ENCODE measurements around the gene ATP9B. TPM values are rescaled to one million over a fixed set of nuclear protein-coding genes. Genes with fewer than 3 reads are reported as not detected.

The ATP9B gene
- total RNA-seq, 1 experiment from 2014 or later = 17.9 TPM

- no peaks in the 10 kb centered on the region for H3K9me3 ChIP-seq (ENCODE audit: low read depth, low read length, poor library complexity, severe bottlenecking)
- H3K4me3 ChIP-seq (ENCODE audit: low read depth, low read length, poor library complexity, severe bottlenecking) = no peak overlapping the region
- H3K27me3 ChIP-seq (replicated peaks; ENCODE audit: insufficient read depth, low read depth, low read length, poor library complexity) = no peaks in the 10 kb centered on the region
- H3K4me1 ChIP-seq (ENCODE audit: insufficient read depth, low read length, poor library complexity, severe bottlenecking) = no peaks in the 10 kb centered on the region
- no peak for TF ChIP-seq EZH2 (IDR thresholded peaks at IDR 0.05; ENCODE audit: borderline replicate concordance, low read depth, low read length, poor library complexity, severe bottlenecking)
- TF ChIP-seq, protein P1, sequence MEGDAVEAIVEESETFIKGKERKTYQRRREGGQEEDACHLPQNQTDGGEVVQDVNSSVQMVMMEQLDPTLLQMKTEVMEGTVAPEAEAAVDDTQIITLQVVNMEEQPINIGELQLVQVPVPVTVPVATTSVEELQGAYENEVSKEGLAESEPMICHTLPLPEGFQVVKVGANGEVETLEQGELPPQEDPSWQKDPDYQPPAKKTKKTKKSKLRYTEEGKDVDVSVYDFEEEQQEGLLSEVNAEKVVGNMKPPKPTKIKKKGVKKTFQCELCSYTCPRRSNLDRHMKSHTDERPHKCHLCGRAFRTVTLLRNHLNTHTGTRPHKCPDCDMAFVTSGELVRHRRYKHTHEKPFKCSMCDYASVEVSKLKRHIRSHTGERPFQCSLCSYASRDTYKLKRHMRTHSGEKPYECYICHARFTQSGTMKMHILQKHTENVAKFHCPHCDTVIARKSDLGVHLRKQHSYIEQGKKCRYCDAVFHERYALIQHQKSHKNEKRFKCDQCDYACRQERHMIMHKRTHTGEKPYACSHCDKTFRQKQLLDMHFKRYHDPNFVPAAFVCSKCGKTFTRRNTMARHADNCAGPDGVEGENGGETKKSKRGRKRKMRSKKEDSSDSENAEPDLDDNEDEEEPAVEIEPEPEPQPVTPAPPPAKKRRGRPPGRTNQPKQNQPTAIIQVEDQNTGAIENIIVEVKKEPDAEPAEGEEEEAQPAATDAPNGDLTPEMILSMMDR (conservative IDR thresholded peaks at IDR 0.05; ENCODE audit: low read depth, low read length) = no peak
- no peak overlapping the region for H3K27ac ChIP-seq (ENCODE audit: low read depth, low read length, poor library complexity, severe bottlenecking)
- intact Hi-C loops (cut with micrococcal nuclease; ENCODE audit: unreplicated experiment) = no loop called here
- CTCF ChIA-PET = no interaction called here
- POLR2A ChIA-PET (ENCODE audit: low non-redundant PET) = no interaction called here
- no peaks in the 10 kb centered on the region for H3K36me3 ChIP-seq (ENCODE audit: insufficient read depth, low read length, poor library complexity, severe bottlenecking)
- DNase-seq (ENCODE audit: low spot score) = no peak
- no TSS peak for BruUV-seq (replicated peaks)
Observed at GRCh38 chr18:79147014-79147413, 77.8 kb downstream of the ATP9B start.

DNA sequence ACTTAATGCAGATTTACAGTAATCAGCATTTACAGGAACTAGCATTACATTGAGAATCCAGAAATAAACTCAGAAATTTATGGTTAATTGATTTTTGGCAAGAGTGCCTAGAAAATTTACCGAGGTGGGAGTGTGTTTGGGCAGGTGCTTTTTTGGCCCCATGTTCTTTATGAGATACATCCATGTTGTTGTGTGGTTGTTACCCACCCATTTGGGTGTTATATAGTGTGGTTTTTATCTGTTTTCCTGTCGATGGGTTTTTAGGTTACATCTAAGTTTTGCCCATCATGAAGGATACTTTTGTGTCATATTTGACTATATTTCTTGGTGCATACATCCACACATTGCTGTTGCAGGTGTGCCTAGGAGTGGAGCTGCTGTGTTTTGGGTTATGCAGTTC is 82.0 kb downstream of the ATP9B start:
- H3K4me3 ChIP-seq (ENCODE audit: low read depth, low read length, poor library complexity, severe bottlenecking) = no peak overlapping the region
- TF ChIP-seq, protein P1 (conservative IDR thresholded peaks at IDR 0.05; ENCODE audit: low read depth, low read length) = no peak
- TF ChIP-seq EZH2 (IDR thresholded peaks at IDR 0.05; ENCODE audit: borderline replicate concordance, low read depth, low read length, poor library complexity, severe bottlenecking) = no peak
- no peaks in the 10 kb centered on the region for H3K36me3 ChIP-seq (ENCODE audit: insufficient read depth, low read length, poor library complexity, severe bottlenecking)
- CTCF ChIA-PET = no interaction called here
- no peaks in the 10 kb centered on the region for H3K4me1 ChIP-seq (ENCODE audit: insufficient read depth, low read length, poor library complexity, severe bottlenecking)
- POLR2A ChIA-PET (ENCODE audit: low non-redundant PET) = no interaction called here
- BruUV-seq (replicated peaks) = no TSS peak
- H3K27ac ChIP-seq (ENCODE audit: low read depth, low read length, poor library complexity, severe bottlenecking) = no peak overlapping the region
- intact Hi-C loops (cut with micrococcal nuclease; ENCODE audit: unreplicated experiment) = no loop called here
- DNase-seq (ENCODE audit: low spot score) = no peak
- H3K27me3 ChIP-seq (replicated peaks; ENCODE audit: insufficient read depth, low read depth, low read length, poor library complexity) = no peaks in the 10 kb centered on the region
- no peaks in the 10 kb centered on the region for H3K9me3 ChIP-seq (ENCODE audit: low read depth, low read length, poor library complexity, severe bottlenecking)

DNA sequence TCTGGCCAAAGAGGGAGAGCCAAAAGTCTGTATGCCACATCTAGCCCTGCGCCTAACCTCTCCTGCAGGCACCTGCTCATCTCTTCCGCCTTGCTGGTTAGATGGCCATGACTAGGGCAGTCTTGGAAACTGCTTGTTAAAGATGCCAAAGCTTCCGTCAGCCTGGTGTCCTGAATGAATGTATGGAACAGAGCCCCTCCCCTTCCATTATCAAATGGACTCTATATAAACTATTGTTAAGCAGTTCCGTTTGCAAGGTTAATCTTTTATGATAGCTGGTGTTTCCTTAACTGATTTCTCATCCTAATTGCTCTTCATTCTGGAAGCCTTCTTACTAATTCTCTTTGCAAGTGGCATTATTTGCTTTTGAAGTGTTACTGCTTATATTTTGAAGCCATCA is 87.1 kb downstream of the ATP9B start:
- no peaks in the 10 kb centered on the region for H3K9me3 ChIP-seq (ENCODE audit: low read depth, low read length, poor library complexity, severe bottlenecking)
- no peaks in the 10 kb centered on the region for H3K4me1 ChIP-seq (ENCODE audit: insufficient read depth, low read length, poor library complexity, severe bottlenecking)
- no peak overlapping the region for H3K27ac ChIP-seq (ENCODE audit: low read depth, low read length, poor library complexity, severe bottlenecking)
- intact Hi-C loops (cut with micrococcal nuclease; ENCODE audit: unreplicated experiment) = no loop called here
- ChIA-PET CTCF (no interaction called here), POLR2A (ENCODE audit: low non-redundant PET) (no interaction called here)
- DNase-seq (ENCODE audit: low spot score) = no peak
- no peaks in the 10 kb centered on the region for H3K27me3 ChIP-seq (replicated peaks; ENCODE audit: insufficient read depth, low read depth, low read length, poor library complexity)
- no peaks in the 10 kb centered on the region for H3K36me3 ChIP-seq (ENCODE audit: insufficient read depth, low read length, poor library complexity, severe bottlenecking)
- no TSS peak for BruUV-seq (replicated peaks)
- TF ChIP-seq EZH2 (IDR thresholded peaks at IDR 0.05; ENCODE audit: borderline replicate concordance, low read depth, low read length, poor library complexity, severe bottlenecking) = no peak
- TF ChIP-seq, protein P1 (conservative IDR thresholded peaks at IDR 0.05; ENCODE audit: low read depth, low read length) = no peak
- H3K4me3 ChIP-seq (ENCODE audit: low read depth, low read length, poor library complexity, severe bottlenecking) = no peak overlapping the region

All from A673 (cell line).